ENCODE measurements around the gene DIS3L2.

Gene DIS3L2

DNA sequence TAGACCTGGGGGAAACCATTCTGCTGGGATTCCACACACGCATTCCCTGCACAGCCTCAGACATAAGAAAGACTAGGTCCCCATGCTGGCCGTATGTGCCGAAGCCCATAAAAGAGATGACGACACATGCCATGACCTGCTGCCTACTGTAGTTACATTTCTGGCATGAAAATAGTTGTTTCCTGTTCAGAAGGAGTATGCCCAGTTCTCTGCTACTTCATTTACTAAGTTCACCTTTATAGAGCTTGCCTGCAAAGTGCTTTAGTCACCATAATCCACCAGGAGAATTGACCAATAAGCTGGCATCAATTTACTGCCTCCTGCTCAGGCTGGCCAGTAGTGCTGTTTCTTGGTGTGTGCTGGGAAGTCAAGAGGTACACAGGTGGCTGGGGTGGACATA lies 266.8 kb downstream of the DIS3L2 start:
- Histone ChIP-seq H3K36me3 (ENCODE audit: control insufficient read depth in 5 of 5, insufficient read depth in 5 of 5, low read length in 5 of 5) (peaks cover 0 to 2% (median 0%) of the 10 kb centered on the region in 5 donors), H3K27me3 (ENCODE audit: control insufficient read depth in 5 of 5, insufficient read depth in 4 of 5, low read length in 5 of 5) (no peaks in the 10 kb centered on the region), H3K9ac (ENCODE audit: low read length in 5 of 5) (no peak overlapping the region), H3K9me3 (ENCODE audit: control insufficient read depth in 5 of 5, low read length in 5 of 5) (no peaks in the 10 kb centered on the region), H3K27ac (ENCODE audit: low read depth, low read length) (no peak overlapping the region), H3K4me1 (ENCODE audit: control insufficient read depth in 5 of 5, insufficient read depth in 5 of 5, low read length in 5 of 5) (peaks cover 0 to 20% (median 16%) of the 10 kb centered on the region in 5 donors), H3K4me3 (ENCODE audit: low read depth in 1 of 5, low read length in 5 of 5) (no peak overlapping the region)

DNA sequence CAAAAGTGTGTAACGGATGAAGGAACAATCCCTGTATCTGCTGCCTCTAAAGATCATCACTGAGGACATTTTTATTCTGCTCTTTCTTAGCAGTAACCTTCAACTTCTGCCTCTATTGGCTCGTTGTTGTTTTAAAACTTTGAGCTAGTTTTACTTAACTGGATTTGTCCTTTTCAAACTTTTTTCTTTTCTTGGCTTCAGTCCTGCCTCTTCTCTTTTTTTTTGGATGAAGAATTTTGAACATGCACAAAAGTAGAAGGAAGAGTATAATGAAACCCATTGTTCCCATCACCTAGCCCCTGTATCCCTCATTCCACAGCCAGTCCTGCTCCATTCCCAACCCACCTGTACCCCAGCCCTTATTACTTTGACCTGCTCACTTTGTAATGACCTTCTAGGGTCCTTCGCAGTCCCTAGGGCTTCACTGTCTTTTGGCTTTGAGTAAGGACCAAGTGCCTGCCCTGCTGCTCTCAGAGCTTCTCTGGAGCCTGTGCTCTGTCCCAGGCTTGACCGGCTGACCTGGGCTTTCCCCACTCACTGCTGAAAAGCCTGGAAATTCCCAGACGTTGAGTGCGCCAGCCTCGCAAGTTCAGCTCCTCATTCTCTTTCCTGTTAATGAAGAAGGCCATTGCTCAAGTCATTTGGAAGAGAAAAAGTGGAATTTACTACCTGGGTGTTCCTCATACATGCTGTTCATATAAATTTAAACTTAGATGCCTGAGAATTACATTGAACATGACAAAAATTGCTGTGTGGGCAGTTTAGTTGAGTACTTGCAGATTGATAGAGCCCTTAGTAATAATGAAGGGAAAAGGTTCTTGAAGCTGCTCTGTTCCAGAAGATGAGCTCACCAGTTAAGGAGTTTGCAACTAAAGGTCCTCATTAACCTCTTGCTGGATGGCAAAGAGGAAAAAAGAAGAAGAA lies 267.7 kb downstream of the DIS3L2 start:
- no peaks in the 10 kb centered on the region for H3K36me3 ChIP-seq (ENCODE audit: control insufficient read depth in 5 of 5, insufficient read depth in 5 of 5, low read length in 5 of 5)
- no peaks in the 10 kb centered on the region for H3K27me3 ChIP-seq (ENCODE audit: control insufficient read depth in 5 of 5, insufficient read depth in 4 of 5, low read length in 5 of 5)
- no peak overlapping the region for H3K9ac ChIP-seq (ENCODE audit: low read length in 5 of 5)
- no peak overlapping the region for H3K4me3 ChIP-seq (ENCODE audit: low read depth in 1 of 5, low read length in 5 of 5)
- peak overlapping the region; percentile 4 for H3K27ac ChIP-seq (ENCODE audit: low read depth, low read length)
- H3K9me3 ChIP-seq (ENCODE audit: control insufficient read depth in 5 of 5, low read length in 5 of 5): no peaks in the 10 kb centered on the region
- H3K4me1 ChIP-seq (ENCODE audit: control insufficient read depth in 5 of 5, insufficient read depth in 5 of 5, low read length in 5 of 5): peaks cover 0 to 20% (median 16%) of the 10 kb centered on the region in 5 donors

- peaks cover 0 to 20% (median 16%) of the 10 kb centered on the region in 5 donors for H3K4me1 ChIP-seq (ENCODE audit: control insufficient read depth in 5 of 5, insufficient read depth in 5 of 5, low read length in 5 of 5)
- H3K27me3 ChIP-seq (ENCODE audit: control insufficient read depth in 5 of 5, insufficient read depth in 4 of 5, low read length in 5 of 5): no peaks in the 10 kb centered on the region
- H3K36me3 ChIP-seq (ENCODE audit: control insufficient read depth in 5 of 5, insufficient read depth in 5 of 5, low read length in 5 of 5): no peaks in the 10 kb centered on the region
- H3K27ac ChIP-seq (ENCODE audit: low read depth, low read length): peak overlapping the region; percentile 4
- no peaks in the 10 kb centered on the region for H3K9me3 ChIP-seq (ENCODE audit: control insufficient read depth in 5 of 5, low read length in 5 of 5)
- no peak overlapping the region for H3K4me3 ChIP-seq (ENCODE audit: low read depth in 1 of 5, low read length in 5 of 5)
- H3K9ac ChIP-seq (ENCODE audit: low read length in 5 of 5): no peak overlapping the region
Measured at GRCh38 chr2:232229911-232230310, 268.4 kb downstream of the DIS3L2 start.

DNA sequence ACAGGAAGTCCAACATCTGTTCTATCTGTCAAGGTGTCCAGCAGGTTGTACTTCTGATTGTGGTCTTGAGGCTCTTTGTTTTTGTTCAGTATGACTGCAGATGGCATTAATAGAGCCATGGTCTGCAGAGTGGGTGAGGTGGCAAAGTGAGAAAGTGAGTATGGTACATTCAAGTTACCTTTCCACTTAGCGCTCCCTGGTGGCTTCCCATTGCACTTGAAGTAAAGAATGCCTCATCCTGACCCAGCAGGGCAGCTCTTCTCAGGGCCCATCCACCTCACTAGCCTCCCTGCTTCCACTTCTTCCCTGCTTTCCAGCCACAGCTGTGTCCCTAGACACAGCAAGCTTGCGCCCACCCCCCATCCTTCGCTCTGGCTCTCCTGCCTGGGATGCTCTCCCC lies 269.0 kb downstream of the DIS3L2 start:
- H3K4me1 ChIP-seq (ENCODE audit: control insufficient read depth in 5 of 5, insufficient read depth in 5 of 5, low read length in 5 of 5): peaks cover 0 to 20% (median 16%) of the 10 kb centered on the region in 5 donors
- no peak overlapping the region for H3K9ac ChIP-seq (ENCODE audit: low read length in 5 of 5)
- H3K36me3 ChIP-seq (ENCODE audit: control insufficient read depth in 5 of 5, insufficient read depth in 5 of 5, low read length in 5 of 5): no peaks in the 10 kb centered on the region
- H3K27me3 ChIP-seq (ENCODE audit: control insufficient read depth in 5 of 5, insufficient read depth in 4 of 5, low read length in 5 of 5): no peaks in the 10 kb centered on the region
- no peaks in the 10 kb centered on the region for H3K9me3 ChIP-seq (ENCODE audit: control insufficient read depth in 5 of 5, low read length in 5 of 5)
- H3K27ac ChIP-seq (ENCODE audit: low read depth, low read length): no peak overlapping the region
- H3K4me3 ChIP-seq (ENCODE audit: low read depth in 1 of 5, low read length in 5 of 5): no peak overlapping the region

DNA sequence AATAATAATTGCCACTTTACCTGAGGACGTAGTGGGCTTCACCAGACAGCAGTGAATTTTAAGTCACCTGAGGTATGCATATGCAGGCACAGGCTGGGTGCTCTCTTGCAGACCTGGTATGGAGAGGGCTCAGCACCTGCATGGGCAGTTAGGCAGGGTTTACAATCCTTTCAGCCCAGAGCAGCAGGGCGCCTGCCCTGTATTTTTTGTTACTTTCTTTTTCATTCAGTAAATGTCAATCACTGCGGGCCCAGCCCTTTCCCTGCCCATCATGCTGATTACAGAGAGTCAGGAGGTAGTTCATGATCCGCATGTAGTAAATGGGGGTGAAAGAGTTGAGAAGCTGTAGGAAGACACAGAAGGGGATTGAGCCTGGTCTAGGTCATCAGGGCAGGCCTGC lies 270.0 kb downstream of the DIS3L2 start:
- Histone ChIP-seq H3K9me3 (ENCODE audit: control insufficient read depth in 5 of 5, low read length in 5 of 5) (no peaks in the 10 kb centered on the region), H3K27me3 (ENCODE audit: control insufficient read depth in 5 of 5, insufficient read depth in 4 of 5, low read length in 5 of 5) (no peaks in the 10 kb centered on the region), H3K27ac (ENCODE audit: low read depth, low read length) (no peak overlapping the region), H3K9ac (ENCODE audit: low read length in 5 of 5) (no peak overlapping the region), H3K4me3 (ENCODE audit: low read depth in 1 of 5, low read length in 5 of 5) (no peak overlapping the region), H3K4me1 (ENCODE audit: control insufficient read depth in 5 of 5, insufficient read depth in 5 of 5, low read length in 5 of 5) (peaks cover 0 to 20% (median 16%) of the 10 kb centered on the region in 5 donors), H3K36me3 (ENCODE audit: control insufficient read depth in 5 of 5, insufficient read depth in 5 of 5, low read length in 5 of 5) (no peaks in the 10 kb centered on the region)

DNA sequence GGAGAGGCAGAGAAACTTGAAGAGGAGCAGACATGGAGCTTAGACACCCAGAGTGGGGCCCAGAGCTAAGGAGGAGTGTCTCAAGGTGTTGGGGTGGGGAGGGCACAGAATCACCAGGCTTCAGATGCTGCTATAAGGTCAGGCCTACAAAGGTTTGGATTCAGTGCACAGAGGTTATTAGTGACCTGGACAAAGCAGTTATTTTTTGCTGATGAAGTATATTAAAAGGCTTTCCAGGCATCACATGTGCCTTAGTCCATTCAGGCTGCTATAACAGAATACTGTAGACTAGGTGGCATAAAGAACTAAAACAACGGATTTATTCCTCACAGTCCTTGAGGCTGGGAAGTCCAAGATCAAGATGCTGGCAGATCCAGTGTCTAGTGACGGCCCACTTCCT lies 271.4 kb downstream of the DIS3L2 start:
- H3K36me3 ChIP-seq (ENCODE audit: control insufficient read depth in 5 of 5, insufficient read depth in 5 of 5, low read length in 5 of 5): no peaks in the 10 kb centered on the region

DNA sequence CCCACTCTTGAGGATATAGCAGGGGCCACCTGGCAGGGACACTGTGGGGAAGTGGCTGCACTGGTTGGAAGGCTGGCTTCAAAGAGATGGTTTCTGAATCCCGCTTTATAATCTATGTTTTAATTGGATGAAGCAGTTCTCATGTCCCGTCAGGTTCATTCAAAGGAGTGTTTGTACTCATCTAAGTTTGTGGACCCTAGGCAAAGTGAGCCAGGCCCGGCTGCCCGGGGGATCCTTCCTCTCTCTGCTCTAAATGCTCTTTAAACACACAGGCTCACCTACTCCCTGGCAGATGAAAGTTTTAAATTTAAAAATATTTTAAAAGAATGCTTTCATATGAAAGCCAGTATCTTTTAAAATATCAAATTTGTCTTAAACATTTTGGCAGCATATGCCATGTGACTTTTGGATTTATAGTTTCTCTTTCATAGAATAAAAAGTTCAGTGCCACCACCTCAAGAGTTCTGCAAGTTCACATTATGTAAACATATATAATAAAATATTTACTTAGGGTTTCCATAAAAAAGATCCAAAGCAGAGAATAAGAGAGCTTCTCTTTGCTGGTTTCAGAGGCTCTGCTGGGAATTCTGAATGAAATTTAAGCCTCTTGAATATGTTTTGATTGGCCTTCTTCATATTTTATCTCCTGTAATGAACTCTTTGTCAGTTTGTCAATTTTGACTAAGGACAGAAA lies 273.6 kb downstream of the DIS3L2 start:
- Histone ChIP-seq H3K4me3 (ENCODE audit: low read depth in 1 of 5, low read length in 5 of 5) (no peak overlapping the region), H3K27me3 (ENCODE audit: control insufficient read depth in 5 of 5, insufficient read depth in 4 of 5, low read length in 5 of 5) (no peaks in the 10 kb centered on the region), H3K9me3 (ENCODE audit: control insufficient read depth in 5 of 5, low read length in 5 of 5) (no peaks in the 10 kb centered on the region), H3K9ac (ENCODE audit: low read length in 5 of 5) (no peak overlapping the region), H3K27ac (ENCODE audit: low read depth, low read length) (no peak overlapping the region), H3K4me1 (ENCODE audit: control insufficient read depth in 5 of 5, insufficient read depth in 5 of 5, low read length in 5 of 5) (peaks cover 0 to under 1% (median 0%) of the 10 kb centered on the region in 5 donors), H3K36me3 (ENCODE audit: control insufficient read depth in 5 of 5, insufficient read depth in 5 of 5, low read length in 5 of 5) (peaks cover 8 to 20% (median 16%) of the 10 kb centered on the region in 5 donors)

More for the DNA sequence above, 271.4 kb downstream of the DIS3L2 start:
- Histone ChIP-seq H3K4me1 (ENCODE audit: control insufficient read depth in 5 of 5, insufficient read depth in 5 of 5, low read length in 5 of 5) (peaks cover 0 to 20% (median 16%) of the 10 kb centered on the region in 5 donors), H3K9me3 (ENCODE audit: control insufficient read depth in 5 of 5, low read length in 5 of 5) (no peaks in the 10 kb centered on the region), H3K4me3 (ENCODE audit: low read depth in 1 of 5, low read length in 5 of 5) (no peak overlapping the region), H3K9ac (ENCODE audit: low read length in 5 of 5) (no peak overlapping the region), H3K27ac (ENCODE audit: low read depth, low read length) (no peak overlapping the region), H3K27me3 (ENCODE audit: control insufficient read depth in 5 of 5, insufficient read depth in 4 of 5, low read length in 5 of 5) (no peaks in the 10 kb centered on the region)

- no peak overlapping the region for H3K9ac ChIP-seq (ENCODE audit: low read length in 5 of 5)
- peaks cover 8 to 26% (median 17%) of the 10 kb centered on the region in 5 donors for H3K36me3 ChIP-seq (ENCODE audit: control insufficient read depth in 5 of 5, insufficient read depth in 5 of 5, low read length in 5 of 5)
- no peaks in the 10 kb centered on the region for H3K9me3 ChIP-seq (ENCODE audit: control insufficient read depth in 5 of 5, low read length in 5 of 5)
- no peaks in the 10 kb centered on the region for H3K27me3 ChIP-seq (ENCODE audit: control insufficient read depth in 5 of 5, insufficient read depth in 4 of 5, low read length in 5 of 5)
- H3K27ac ChIP-seq (ENCODE audit: low read depth, low read length): no peak overlapping the region
- peaks cover 0 to under 1% (median 0%) of the 10 kb centered on the region in 5 donors for H3K4me1 ChIP-seq (ENCODE audit: control insufficient read depth in 5 of 5, insufficient read depth in 5 of 5, low read length in 5 of 5)
- no peak overlapping the region for H3K4me3 ChIP-seq (ENCODE audit: low read depth in 1 of 5, low read length in 5 of 5)
Measured at GRCh38 chr2:232235716-232236115, 274.2 kb downstream of the DIS3L2 start.

DNA sequence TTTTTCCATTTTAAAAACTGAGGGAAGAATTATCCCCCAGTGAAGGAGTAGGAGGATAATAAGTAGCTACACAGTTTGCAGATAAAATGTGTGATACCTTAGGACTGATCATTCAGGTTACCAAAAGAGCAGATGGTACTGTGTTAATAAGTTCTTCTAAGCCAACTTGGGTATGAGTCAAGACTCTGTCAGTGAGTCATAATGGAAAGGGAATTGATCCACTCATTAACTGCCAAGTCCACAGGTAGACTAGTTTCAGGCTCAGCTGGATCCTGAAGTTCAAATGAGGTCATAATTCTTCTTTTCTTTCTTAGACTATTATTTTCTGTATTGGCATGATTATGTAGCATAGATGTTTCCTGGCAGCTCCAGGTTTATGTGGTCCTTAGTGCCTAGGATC lies 274.7 kb downstream of the DIS3L2 start:
- no peaks in the 10 kb centered on the region for H3K27me3 ChIP-seq (ENCODE audit: control insufficient read depth in 5 of 5, insufficient read depth in 4 of 5, low read length in 5 of 5)
- H3K9ac ChIP-seq (ENCODE audit: low read length in 5 of 5): no peak overlapping the region
- H3K27ac ChIP-seq (ENCODE audit: low read depth, low read length): no peak overlapping the region
- no peaks in the 10 kb centered on the region for H3K9me3 ChIP-seq (ENCODE audit: control insufficient read depth in 5 of 5, low read length in 5 of 5)
- H3K36me3 ChIP-seq (ENCODE audit: control insufficient read depth in 5 of 5, insufficient read depth in 5 of 5, low read length in 5 of 5): peaks cover 8 to 28% (median 17%) of the 10 kb centered on the region in 5 donors
- no peak overlapping the region for H3K4me3 ChIP-seq (ENCODE audit: low read depth in 1 of 5, low read length in 5 of 5)
- peaks cover 0 to 5% (median 0%) of the 10 kb centered on the region in 5 donors for H3K4me1 ChIP-seq (ENCODE audit: control insufficient read depth in 5 of 5, insufficient read depth in 5 of 5, low read length in 5 of 5)

- Histone ChIP-seq H3K27ac (ENCODE audit: low read depth, low read length) (no peak overlapping the region), H3K27me3 (ENCODE audit: control insufficient read depth in 5 of 5, insufficient read depth in 4 of 5, low read length in 5 of 5) (no peaks in the 10 kb centered on the region)
Measured at GRCh38 chr2:232237464-232237863, 276.0 kb downstream of the DIS3L2 start.

More at GRCh38 chr2:232237464-232237863, 276.0 kb downstream of the DIS3L2 start:
- Histone ChIP-seq H3K9me3 (ENCODE audit: control insufficient read depth in 5 of 5, low read length in 5 of 5) (no peaks in the 10 kb centered on the region), H3K9ac (ENCODE audit: low read length in 5 of 5) (no peak overlapping the region), H3K4me3 (ENCODE audit: low read depth in 1 of 5, low read length in 5 of 5) (no peak overlapping the region), H3K36me3 (ENCODE audit: control insufficient read depth in 5 of 5, insufficient read depth in 5 of 5, low read length in 5 of 5) (peaks cover 8 to 28% (median 17%) of the 10 kb centered on the region in 5 donors), H3K4me1 (ENCODE audit: control insufficient read depth in 5 of 5, insufficient read depth in 5 of 5, low read length in 5 of 5) (peaks cover 0 to 6% (median 0%) of the 10 kb centered on the region in 5 donors)

All from subcutaneous abdominal adipose tissue (tissue), 5 donors.